Measurements from ENCODE around the gene SBF2. TPM values are rescaled to one million over a fixed set of nuclear protein-coding genes. Genes with fewer than 3 reads are reported as not detected.

The SBF2 gene
- total and polyA plus RNA-seq, 9 of the 15 experiments (the other 6 are each of a cell fraction or from before 2014, with no cell fraction given), result 0.80 to 9.5 (median 5.0) TPM

- no peak for TF ChIP-seq ZNF140 (CRISPR knock-in tag; IDR thresholded peaks at IDR 0.05)
- TF ChIP-seq KAT2B (IDR thresholded peaks at IDR 0.05; ENCODE audit: low read depth, low read length), result no peak
- no peak for TF ChIP-seq GTF3C2 (IDR thresholded peaks at IDR 0.05; ENCODE audit: borderline replicate concordance, extremely low read depth, insufficient read length)
- TF ChIP-seq ARNT (IDR thresholded peaks at IDR 0.05), result no peak
- TF ChIP-seq RNF219 (CRISPR knock-in tag; IDR thresholded peaks at IDR 0.05), result no peak
- TF ChIP-seq KDM5B (IDR thresholded peaks at IDR 0.05; ENCODE audit: insufficient replicate concordance, low read depth, low read length), result no peak
- no peak overlapping the region for H3K27ac ChIP-seq (ENCODE audit: extremely low read depth, low read depth, low read length)
- no peak overlapping the region for H3K4me2 ChIP-seq (ENCODE audit: insufficient read depth, low read length)
- ChIA-PET CTCF (ENCODE audit: low intra/inter-chr PET ratio) (interaction anchor here (2.2 to 2.6 kb wide), 2 partner anchors 110 to 214 kb away, joined by 16 to 33 read pairs; no protein-coding TSS in a partner anchor), POLR2A (no interaction called here)
- H3K27me3 ChIP-seq (ENCODE audit: control insufficient read depth in 2 of 2, insufficient read depth in 2 of 2, low read length in 2 of 2), result no peaks in the 10 kb centered on the region
- intact Hi-C loops (cut with micrococcal nuclease), result loop anchor here (10.0 kb wide), 1 partner anchor 357 kb away; no protein-coding TSS in a partner anchor
- in situ Hi-C loops (cut with MboI), result loop anchor here (10.0 kb wide), 1 partner anchor 107 kb away; no protein-coding TSS in a partner anchor
- no peak for ATAC-seq
- no peaks in the 10 kb centered on the region for H3K4me1 ChIP-seq (replicated peaks in 1 of 2; ENCODE audit: control insufficient read depth in 2 of 2, insufficient read depth in 2 of 2, low read length in 2 of 2)
- no peaks in the 10 kb centered on the region for H3K9me3 ChIP-seq (replicated peaks; ENCODE audit: control insufficient read depth, insufficient read depth, low read depth, low read length)
- H3K9ac ChIP-seq (ENCODE audit: insufficient read depth in 1 of 2, low read depth in 2 of 2, low read length in 2 of 2), result no peak overlapping the region
- no peak for DNase-seq (ENCODE audit: extremely low read depth in 1 of 4, low spot score in 3 of 4)
- FAIRE-seq, result no peak
- no peak overlapping the region for H3K4me3 ChIP-seq
- H4K20me1 ChIP-seq (replicated peaks; ENCODE audit: control insufficient read depth, insufficient read depth, low read length), result no peaks in the 10 kb centered on the region
- no TSS peak for BruUV-seq (replicated peaks)
- WGBS (ENCODE audit: insufficient coverage, low coverage, missing lambda C conversion rate), result 11% methylated on average over 3 of the region's 3 CpGs
- no peaks in the 10 kb centered on the region for H3K79me2 ChIP-seq (ENCODE audit: control insufficient read depth, insufficient read depth, low read length)
- no peaks in the 10 kb centered on the region for H3K9me1 ChIP-seq (ENCODE audit: control insufficient read depth, insufficient read depth, low read length)
- no peaks in the 10 kb centered on the region for H3K36me3 ChIP-seq (ENCODE audit: control insufficient read depth, insufficient read depth, low read length)
- H2AFZ ChIP-seq (ENCODE audit: low read depth, low read length), result no peak overlapping the region
Observed at GRCh38 chr11:9971894-9972293, 322.1 kb downstream of the SBF2 start.
